SK-N-SH (cell line): ENCODE measurements around the gene SOX15. TPM values are rescaled to one million over a fixed set of nuclear protein-coding genes. Genes with fewer than 3 reads are reported as not detected.

Experiments
- CTCF ChIA-PET: fragments of 300-600, 350-600 bp; formaldehyde crosslinking; extraction: SDS; loops from one replicate; lab custom pipeline; 2021; lab: Yijun Ruan, JAX
- POLR2A ChIA-PET: fragments of 350-600 bp; sonication (Branson Sonifier 250); formaldehyde crosslinking; extraction: SDS; loops from one replicate; lab custom pipeline; 2020; ENCODE audit warnings: antibody characterized with exemption, inconsistent platforms; lab: Yijun Ruan, JAX
- DNase-seq: peaks from one replicate; pipeline ENCODE4 v3.0.0; 2012
- H2AFZ ChIP-seq: fragments of 200-600 bp; sonication (generic); 2 replicates; pipeline ENCODE4 v1.8.1; 2016; ENCODE audit warnings: antibody characterized with exemption, mild to moderate bottlenecking, low read depth
- H3F3A ChIP-seq: fragments of 200-600 bp; sonication (generic); replicated peaks from 2 replicates; pipeline ENCODE3; 2016; ENCODE audit warnings: antibody characterized with exemption, mild to moderate bottlenecking; ENCODE audit not compliant: insufficient read depth
- H3K27ac ChIP-seq, 2 experiments: fragments of 200-500 bp in 1 of 2; fragments of 200-600 bp in 1 of 2; sonication (Bioruptor generic) in 1 of 2; sonication (generic), shearing (Covaris generic) in 1 of 2; 2 replicates each; pipeline versions ENCODE4 v1.5.1 to v1.6.1; 2014 to 2016; ENCODE audit warnings: low read depth in 2 of 2, inconsistent platforms in 1 of 2, low read length in 1 of 2, mild to moderate bottlenecking in 1 of 2, mixed read lengths in 1 of 2
- H3K27me3 ChIP-seq: fragments of 200-600 bp; sonication (generic), shearing (Covaris generic); 2 replicates; pipeline ENCODE4 v1.6.1; 2016; ENCODE audit warnings: mixed run types; ENCODE audit not compliant: insufficient read depth
- H3K36me3 ChIP-seq, 2 experiments: fragments of 200-500 bp in 1 of 2; fragments of 200-600 bp in 1 of 2; sonication (Bioruptor generic) in 1 of 2; sonication (generic) in 1 of 2; replicated peaks in 1 of 2; 2 replicates each; pipeline versions ENCODE3 to v1.5.1; 2014 to 2016; ENCODE audit warnings: low read length in 1 of 2, mild to moderate bottlenecking in 1 of 2; ENCODE audit not compliant: insufficient read depth in 2 of 2, control insufficient read depth in 1 of 2
- H3K4me1 ChIP-seq, 2 experiments: fragments of 200-500 bp in 1 of 2; fragments of 200-600 bp in 1 of 2; sonication (Bioruptor generic) in 1 of 2; sonication (generic), shearing (Covaris generic) in 1 of 2; 2 replicates each; pipeline versions ENCODE4 v1.5.1 to v1.6.1; 2014 to 2016; ENCODE audit warnings: low read depth in 1 of 2, low read length in 1 of 2, mixed run types in 1 of 2; ENCODE audit not compliant: insufficient read depth in 2 of 2, control insufficient read depth in 1 of 2
- H3K4me2 ChIP-seq: fragments of 200-600 bp; sonication (generic), shearing (Covaris generic); 2 replicates; pipeline ENCODE4 v1.6.1; 2017; ENCODE audit warnings: mixed run types
- H3K4me3 ChIP-seq, 2 experiments: fragments of 200-500 bp in 1 of 2; fragments of 200-600 bp in 1 of 2; sonication (Bioruptor generic) in 1 of 2; sonication (generic), shearing (Covaris generic) in 1 of 2; 2 replicates each; pipeline versions ENCODE4 v1.5.1 to v1.8.1; 2014 to 2016; ENCODE audit warnings: low read depth in 2 of 2, inconsistent platforms in 1 of 2, low read length in 1 of 2, mild to moderate bottlenecking in 1 of 2, mixed read lengths in 1 of 2, moderate library complexity in 1 of 2
- H3K79me2 ChIP-seq: fragments of 200-600 bp; sonication (generic); 2 replicates; pipeline ENCODE4 v1.8.1; 2017; ENCODE audit warnings: mild to moderate bottlenecking; ENCODE audit not compliant: insufficient read depth
- H3K9ac ChIP-seq: fragments of 200-600 bp; sonication (generic); 2 replicates; pipeline ENCODE4 v1.6.1; 2017; ENCODE audit warnings: mixed run types
- H3K9me2 ChIP-seq: fragments of 200-600 bp; sonication (generic); 2 replicates; pipeline ENCODE4 v1.6.1; 2017; ENCODE audit warnings: mixed run types
- H3K9me3 ChIP-seq: fragments of 200-600 bp; sonication (generic); 2 replicates; pipeline ENCODE4 v1.6.1; 2017; ENCODE audit warnings: mixed run types, mild to moderate bottlenecking, moderate library complexity
- H4K20me1 ChIP-seq: fragments of 200-600 bp; sonication (generic); 2 replicates; pipeline ENCODE4 v1.6.1; 2017; ENCODE audit warnings: mild to moderate bottlenecking, mixed run types; ENCODE audit not compliant: insufficient read depth
- ELF1 ChIP-seq: IDR thresholded peaks from 2 replicates; pipeline ENCODE4 v1.4.0; 2012
- FOSL2 ChIP-seq: IDR thresholded peaks from 2 replicates; pipeline ENCODE4 v1.4.0; 2012; ENCODE audit warnings: low read depth, mild to moderate bottlenecking, moderate library complexity, borderline replicate concordance
- FOXJ3 ChIP-seq: sonication (generic); formaldehyde crosslinking; IDR thresholded peaks from 2 replicates; pipeline ENCODE4 v1.5.1; 2020; ENCODE audit warnings: mild to moderate bottlenecking, missing genetic modification reagents
- JUND ChIP-seq: IDR thresholded peaks from 2 replicates; pipeline ENCODE4 v1.4.0; 2012
- NRF1 ChIP-seq: IDR thresholded peaks from 2 replicates; pipeline ENCODE4 v1.6.1; 2012; ENCODE audit warnings: low read depth, mild to moderate bottlenecking, low read length
- RAD21 ChIP-seq: IDR thresholded peaks from 2 replicates; pipeline ENCODE4 v1.6.1; 2012; ENCODE audit warnings: mild to moderate bottlenecking, low read length
- RFX5 ChIP-seq: IDR thresholded peaks from 2 replicates; pipeline ENCODE4 v1.6.1; 2012; ENCODE audit warnings: mild to moderate bottlenecking, improper control_type of control experiment, low read length
- SIN3A ChIP-seq: IDR thresholded peaks from 2 replicates; pipeline ENCODE4 v1.6.1; 2012; ENCODE audit warnings: low read depth, mild to moderate bottlenecking, low read length, moderate library complexity, borderline replicate concordance
- SMC3 ChIP-seq: IDR thresholded peaks from 2 replicates; pipeline ENCODE4 v1.6.1; 2012; ENCODE audit warnings: low read depth, low read length, improper control_type of control experiment
- TAF1 ChIP-seq: IDR thresholded peaks from 2 replicates; pipeline ENCODE4 v1.6.1; 2012; ENCODE audit warnings: low read depth, mild to moderate bottlenecking, low read length, moderate library complexity, borderline replicate concordance
- YY1 ChIP-seq: IDR thresholded peaks from 2 replicates; pipeline ENCODE4 v1.4.0; 2012; ENCODE audit warnings: low read depth, mild to moderate bottlenecking
- WGBS: methylation state at CpG from one replicate; pipeline ENCODE4 v1.1.6; 2017; ENCODE audit warnings: low lambda C conversion rate; 5-methylcytosine and 5-hydroxymethylcytosine counted together
- polyA plus RNA-seq, 3 experiments: library from polyadenylated mRNA; depleted of rRNA; stranded (reverse); fragments of >200 nt; gene quantifications; 2 replicates each; pipeline ENCODE4 v1.2.3, GENCODE V29; 2012
- TF ChIP-seq, protein P1 (sequence below): IDR thresholded peaks from 2 replicates; pipeline ENCODE4 v1.4.0; 2012; ENCODE audit warnings: low read depth, borderline replicate concordance
- TF ChIP-seq, protein P2 (sequence below): IDR thresholded peaks from 2 replicates; pipeline ENCODE4; 2012
- TF ChIP-seq, protein P3 (sequence below): fragments of 150-350 bp; IDR thresholded peaks from 2 replicates; pipeline ENCODE4 v1.6.1; 2017; ENCODE audit warnings: antibody characterized with exemption, low read length, low read depth, borderline replicate concordance
- TF ChIP-seq, protein P4 (sequence below): IDR thresholded peaks from 2 replicates; pipeline ENCODE4 v1.4.0; 2012; ENCODE audit warnings: low read depth, borderline replicate concordance
- TF ChIP-seq, protein P5 (sequence below): IDR thresholded peaks from 2 replicates; pipeline ENCODE4 v1.4.0; 2012; ENCODE audit warnings: low read depth

SOX15 gene
- polyA plus RNA-seq, 1 of the 3 experiments (the other 2 are of a cell fraction) = 1.3 TPM

DNA sequence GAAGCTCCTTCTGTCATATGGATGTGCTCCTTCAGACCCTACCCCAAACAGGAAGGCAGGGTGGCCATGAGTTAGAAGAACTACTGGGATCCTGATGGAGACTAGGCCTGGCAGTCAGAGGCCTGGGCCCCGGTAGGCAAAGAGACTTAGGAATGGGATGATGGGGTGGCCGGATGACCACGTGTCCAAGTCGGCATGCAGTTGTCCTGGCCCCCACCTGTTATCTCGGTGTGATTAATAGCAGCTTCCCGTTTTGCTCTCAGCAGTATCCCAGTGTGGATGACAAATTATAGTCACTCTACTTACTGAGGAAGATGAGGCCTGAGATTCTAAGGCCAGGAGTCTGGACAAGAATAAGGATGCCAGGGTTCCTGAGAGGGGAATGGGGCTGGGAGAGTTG, 39.5 kb downstream of the SOX15 start:
- WGBS = 84% methylated on average over 6 of the region's 6 CpGs
- TF ChIP-seq YY1 (no peak), FOXJ3 (CRISPR knock-in tag) (no peak), RFX5 (no peak), JUND (no peak), FOSL2 (no peak), SIN3A (no peak)
- TF ChIP-seq, protein P1, sequence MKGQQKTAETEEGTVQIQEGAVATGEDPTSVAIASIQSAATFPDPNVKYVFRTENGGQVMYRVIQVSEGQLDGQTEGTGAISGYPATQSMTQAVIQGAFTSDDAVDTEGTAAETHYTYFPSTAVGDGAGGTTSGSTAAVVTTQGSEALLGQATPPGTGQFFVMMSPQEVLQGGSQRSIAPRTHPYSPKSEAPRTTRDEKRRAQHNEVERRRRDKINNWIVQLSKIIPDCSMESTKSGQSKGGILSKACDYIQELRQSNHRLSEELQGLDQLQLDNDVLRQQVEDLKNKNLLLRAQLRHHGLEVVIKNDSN = no peak
- TF ChIP-seq, protein P2, sequence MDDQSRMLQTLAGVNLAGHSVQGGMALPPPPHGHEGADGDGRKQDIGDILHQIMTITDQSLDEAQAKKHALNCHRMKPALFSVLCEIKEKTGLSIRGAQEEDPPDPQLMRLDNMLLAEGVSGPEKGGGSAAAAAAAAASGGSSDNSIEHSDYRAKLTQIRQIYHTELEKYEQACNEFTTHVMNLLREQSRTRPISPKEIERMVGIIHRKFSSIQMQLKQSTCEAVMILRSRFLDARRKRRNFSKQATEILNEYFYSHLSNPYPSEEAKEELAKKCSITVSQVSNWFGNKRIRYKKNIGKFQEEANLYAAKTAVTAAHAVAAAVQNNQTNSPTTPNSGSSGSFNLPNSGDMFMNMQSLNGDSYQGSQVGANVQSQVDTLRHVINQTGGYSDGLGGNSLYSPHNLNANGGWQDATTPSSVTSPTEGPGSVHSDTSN = no peak
- TF ChIP-seq, protein P3, sequence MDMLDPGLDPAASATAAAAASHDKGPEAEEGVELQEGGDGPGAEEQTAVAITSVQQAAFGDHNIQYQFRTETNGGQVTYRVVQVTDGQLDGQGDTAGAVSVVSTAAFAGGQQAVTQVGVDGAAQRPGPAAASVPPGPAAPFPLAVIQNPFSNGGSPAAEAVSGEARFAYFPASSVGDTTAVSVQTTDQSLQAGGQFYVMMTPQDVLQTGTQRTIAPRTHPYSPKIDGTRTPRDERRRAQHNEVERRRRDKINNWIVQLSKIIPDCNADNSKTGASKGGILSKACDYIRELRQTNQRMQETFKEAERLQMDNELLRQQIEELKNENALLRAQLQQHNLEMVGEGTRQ = no peak
- H3K4me3 ChIP-seq = no peak overlapping the region
- POLR2A ChIA-PET = interaction anchor here (1.6 kb wide), 1 partner anchor 10 kb away, joined by 7 read pairs; the partner anchor contains the start of gene SENP3
- no peaks in the 10 kb centered on the region for H3K27me3 ChIP-seq
- H3K79me2 ChIP-seq = no peaks in the 10 kb centered on the region
- H3K9me3 ChIP-seq = no peaks in the 10 kb centered on the region
- no peak overlapping the region for H2AFZ ChIP-seq
- H3K9ac ChIP-seq = no peak overlapping the region
- no peak overlapping the region for H3K4me2 ChIP-seq
- no peaks in the 10 kb centered on the region for H4K20me1 ChIP-seq
- H3K4me1 ChIP-seq = peaks cover 0 to 8% of the 10 kb centered on the region in 2 experiments; a peak in 1 of 4 replicates
- CTCF ChIA-PET = interaction anchor here (3.0 to 7.8 kb wide), 2 partner anchors 11 to 36 kb away, joined by 26 to 55 read pairs; partner anchors contain the start of gene SENP3
- no peak overlapping the region for H3K27ac ChIP-seq
- no peaks in the 10 kb centered on the region for H3F3A ChIP-seq
- H3K9me2 ChIP-seq = no peaks in the 10 kb centered on the region
- peaks cover 0 to 4% of the 10 kb centered on the region in 2 experiments for H3K36me3 ChIP-seq
- DNase-seq = no peak

DNA sequence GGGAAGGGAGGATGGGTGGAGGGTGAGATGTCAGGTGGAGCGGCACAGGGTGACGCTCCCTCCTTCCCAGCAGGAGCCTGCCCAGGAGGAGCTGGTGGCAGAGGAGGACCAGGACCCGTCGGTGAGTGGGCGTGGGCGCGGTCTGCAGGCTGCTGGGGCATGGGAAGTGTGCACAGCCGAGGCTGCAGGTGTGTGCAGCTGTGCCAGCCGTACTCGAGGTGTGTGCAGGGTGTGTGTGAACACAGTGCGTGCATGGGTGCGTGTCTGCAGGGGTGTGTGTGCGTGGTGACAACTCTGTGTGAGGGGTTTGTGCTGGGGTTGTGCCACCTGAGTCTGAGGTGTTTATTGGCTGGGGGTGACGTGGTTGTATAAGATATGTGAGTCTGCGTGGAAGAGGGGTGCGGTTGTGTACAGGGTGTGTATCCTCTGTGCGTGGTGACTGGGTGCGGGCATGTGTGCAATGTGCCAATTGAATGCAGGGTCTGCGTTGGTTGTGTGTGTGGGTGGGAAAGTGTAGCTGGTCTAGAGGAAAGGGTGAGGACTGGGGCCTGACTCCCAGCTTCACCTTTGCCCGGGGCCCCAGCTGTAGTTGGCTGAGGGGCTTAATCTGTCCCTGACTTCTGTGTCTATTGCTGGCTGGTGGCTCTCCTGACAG, 40.4 kb downstream of the SOX15 start:
- peak overlapping the region; percentile 87 for H3K4me2 ChIP-seq
- H3K79me2 ChIP-seq = no peaks in the 10 kb centered on the region
- H3K27ac ChIP-seq = peak overlapping the region in 1 of 2 experiments; percentile 13; a peak in 1 of 4 replicates
- peak overlapping the region; percentile 89 for H2AFZ ChIP-seq
- H3K4me3 ChIP-seq = peak overlapping the region; percentile 57 to 76
- no peaks in the 10 kb centered on the region for H3F3A ChIP-seq
- peaks cover 0 to 8% of the 10 kb centered on the region in 2 experiments; a peak in 1 of 4 replicates for H3K4me1 ChIP-seq
- POLR2A ChIA-PET = interaction anchor here (1.1 to 1.6 kb wide), 2 partner anchors 11 to 286 kb away, joined by 3 to 7 read pairs; partner anchors contain the start of gene SENP3
- H3K27me3 ChIP-seq = no peaks in the 10 kb centered on the region
- H3K9me2 ChIP-seq = no peaks in the 10 kb centered on the region
- no peak for DNase-seq
- CTCF ChIA-PET = interaction anchor here (2.5 to 7.8 kb wide), 3 partner anchors 9 to 35 kb away, joined by 11 to 55 read pairs (median 26); partner anchors contain the start of genes SENP3 and TNFSF13
- no peaks in the 10 kb centered on the region for H4K20me1 ChIP-seq
- no peaks in the 10 kb centered on the region for H3K9me3 ChIP-seq
- H3K36me3 ChIP-seq = peaks cover 0 to 4% of the 10 kb centered on the region in 2 experiments
- TF ChIP-seq NRF1 = no peak
- no peak for TF ChIP-seq RAD21
- no peak for TF ChIP-seq RFX5
- TF ChIP-seq, protein P2 = no peak
- no peak for TF ChIP-seq ELF1
- no peak for TF ChIP-seq SMC3
- TF ChIP-seq, protein P4, sequence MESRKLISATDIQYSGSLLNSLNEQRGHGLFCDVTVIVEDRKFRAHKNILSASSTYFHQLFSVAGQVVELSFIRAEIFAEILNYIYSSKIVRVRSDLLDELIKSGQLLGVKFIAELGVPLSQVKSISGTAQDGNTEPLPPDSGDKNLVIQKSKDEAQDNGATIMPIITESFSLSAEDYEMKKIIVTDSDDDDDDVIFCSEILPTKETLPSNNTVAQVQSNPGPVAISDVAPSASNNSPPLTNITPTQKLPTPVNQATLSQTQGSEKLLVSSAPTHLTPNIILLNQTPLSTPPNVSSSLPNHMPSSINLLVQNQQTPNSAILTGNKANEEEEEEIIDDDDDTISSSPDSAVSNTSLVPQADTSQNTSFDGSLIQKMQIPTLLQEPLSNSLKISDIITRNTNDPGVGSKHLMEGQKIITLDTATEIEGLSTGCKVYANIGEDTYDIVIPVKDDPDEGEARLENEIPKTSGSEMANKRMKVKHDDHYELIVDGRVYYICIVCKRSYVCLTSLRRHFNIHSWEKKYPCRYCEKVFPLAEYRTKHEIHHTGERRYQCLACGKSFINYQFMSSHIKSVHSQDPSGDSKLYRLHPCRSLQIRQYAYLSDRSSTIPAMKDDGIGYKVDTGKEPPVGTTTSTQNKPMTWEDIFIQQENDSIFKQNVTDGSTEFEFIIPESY = no peak
- no peak for TF ChIP-seq FOXJ3 (CRISPR knock-in tag)
- TF ChIP-seq, protein P5, sequence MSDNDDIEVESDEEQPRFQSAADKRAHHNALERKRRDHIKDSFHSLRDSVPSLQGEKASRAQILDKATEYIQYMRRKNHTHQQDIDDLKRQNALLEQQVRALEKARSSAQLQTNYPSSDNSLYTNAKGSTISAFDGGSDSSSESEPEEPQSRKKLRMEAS = no peak
- TF ChIP-seq, protein P3 = no peak
- TF ChIP-seq TAF1 = no peak
- TF ChIP-seq, all 33 proteins: peak for 0
- 83% methylated on average over 19 of the region's 20 CpGs for WGBS
- peak overlapping the region; percentile 83 for H3K9ac ChIP-seq
